Kidney (tissue), 14 donors: ENCODE data around the gene ADI1. TPM values are rescaled to one million over a fixed set of nuclear protein-coding genes. Genes with fewer than 3 reads are reported as not detected.

ENCODE experiments used
- DNase-seq, 5 donors: peaks; one replicate each; pipeline ENCODE4 v3.0.0-alpha.2; 2013 to 2020
- FAIRE-seq: peaks from 2 replicates; lab custom pipeline; 2012; peaks lifted over from hg19 to GRCh38; lab: Jason Lieb, UNC
- H3K27ac ChIP-seq, 2 donors: one replicate each; pipeline ENCODE4 v1.7.0; 2013; ENCODE audit warnings: low read depth in 2 of 2, low read length in 2 of 2, inconsistent platforms in 1 of 2
- H3K27me3 ChIP-seq: one replicate; pipeline ENCODE4 v1.7.1; 2013; ENCODE audit warnings: low read length, inconsistent platforms; ENCODE audit not compliant: control insufficient read depth, insufficient read depth
- H3K36me3 ChIP-seq, 3 donors: one replicate each; pipeline versions ENCODE4 v1.7.0 to v1.7.1; 2013; ENCODE audit warnings: low read length in 3 of 3, control low read depth in 1 of 3, inconsistent platforms in 1 of 3; ENCODE audit not compliant: insufficient read depth in 3 of 3, control insufficient read depth in 2 of 3
- H3K4me1 ChIP-seq, 3 donors: one replicate each; pipeline versions ENCODE4 v1.7.0 to v1.7.1; 2013; ENCODE audit warnings: low read length in 3 of 3, inconsistent platforms in 1 of 3, low read depth in 1 of 3; ENCODE audit not compliant: control insufficient read depth in 2 of 3, insufficient read depth in 2 of 3
- H3K4me3 ChIP-seq, 3 donors: one replicate each; pipeline versions ENCODE4 v1.7.0 to v1.8.1; 2013; ENCODE audit warnings: low read length in 3 of 3, control low read depth in 1 of 3, inconsistent platforms in 1 of 3
- H3K9ac ChIP-seq, 3 donors: one replicate each; pipeline versions ENCODE4 v1.7.0 to v1.7.1; 2013; ENCODE audit warnings: low read length in 3 of 3, control low read depth in 1 of 3, inconsistent platforms in 1 of 3
- H3K9me3 ChIP-seq, 3 donors: one replicate each; pipeline versions ENCODE4 v1.7.0 to v1.7.1; 2013; ENCODE audit warnings: low read length in 3 of 3, control low read depth in 1 of 3, inconsistent platforms in 1 of 3; ENCODE audit not compliant: control insufficient read depth in 2 of 3, insufficient read depth in 1 of 3
- intact Hi-C: fragments of 100-400 bp; cut with DNase I; formaldehyde crosslinking; loops from one replicate; pipeline ENCODE4 v1.11.1; 2022
- polyA plus RNA-seq: library from polyadenylated mRNA; stranded (reverse); fragments of 350-450 nt; fragmentation: Illumina TruSeq; extraction: RNeasy Lipid Tissue Mini Kit (QIAGEN cat#74804); gene quantifications from one replicate; pipeline ENCODE4 v1.2.3, GENCODE V29; 2014; ENCODE audit warnings: low read depth, low replicate concordance; ENCODE audit not compliant: insufficient read depth
- total RNA-seq: library from RNA; stranded (reverse); fragmentation: NEBNext Ultra II Directional; extraction: Animal tissue kit (Norgen Biotek cat#: 25700); gene quantifications from one replicate; pipeline ENCODE4 v1.2.1, GENCODE V29; 2021
- TF ChIP-seq, protein P1 (sequence below): IDR thresholded peaks from 3 replicates; pipeline ENCODE4 v1.5.1; 2012; ENCODE audit warnings: mild to moderate bottlenecking, moderate library complexity, borderline replicate concordance; ENCODE audit not compliant: insufficient read depth; ENCODE audit errors: extremely low read depth
- donor health status: control.
- donor health status: control.
- donor health status: control.
- donor health status: control.
- donor health status: control.
- donor health status: DM: yes; HTN: yes; CAD: no.
- donor health status: Normal renal cell carcinoma (clear cell type).

ADI1 gene
- total and polyA plus RNA-seq, 2 donors from 2014 or later = 74.0 to 236 TPM

DNA sequence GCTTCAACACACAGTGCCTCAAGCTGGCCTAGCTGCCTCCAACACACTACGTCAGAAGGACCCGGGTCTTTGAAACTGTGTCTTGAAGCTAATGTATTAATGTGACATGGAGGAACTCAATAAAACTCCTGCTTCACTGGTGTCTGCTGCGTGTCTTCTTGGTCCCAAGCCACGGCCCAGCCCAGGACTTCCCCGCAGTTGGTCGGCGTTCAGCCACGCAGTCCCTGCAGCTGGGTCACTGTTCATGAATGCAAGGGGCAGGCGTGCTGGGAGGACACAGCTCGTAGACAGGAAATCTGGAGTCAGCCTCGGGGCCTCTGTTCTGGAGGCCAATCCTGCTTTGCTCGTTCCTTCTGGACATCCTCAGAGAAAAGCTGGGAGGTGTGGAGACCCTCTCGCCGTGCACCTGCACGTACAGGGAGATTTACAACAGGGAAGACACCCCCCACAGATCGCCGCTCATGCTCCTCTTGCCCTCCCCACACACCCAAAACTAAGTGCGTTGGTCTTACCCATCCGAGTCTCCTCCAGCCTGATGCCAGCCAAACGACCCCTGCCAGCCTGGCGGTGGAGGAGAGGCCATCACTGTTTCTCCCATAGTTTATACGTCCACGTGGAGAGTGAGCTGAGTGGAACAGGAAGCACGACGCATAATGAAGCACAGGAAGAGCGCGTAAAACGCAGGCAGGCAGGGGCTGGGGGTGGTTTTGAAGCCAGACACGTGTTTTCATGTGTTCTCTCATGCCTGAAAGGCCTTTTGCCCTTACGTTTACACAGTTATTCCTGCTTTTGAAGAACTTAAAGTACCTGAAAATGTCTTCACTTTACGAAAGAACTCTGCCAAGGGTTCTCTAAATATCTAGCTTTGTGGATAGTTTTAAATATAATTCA, 39.7 kb downstream of the ADI1 start:
- H3K9me3 ChIP-seq = no peaks in the 10 kb centered on the region
- H3K4me1 ChIP-seq = no peaks in the 10 kb centered on the region
- DNase-seq (no peak), FAIRE-seq (no peak)
- H3K4me3 ChIP-seq = no peak overlapping the region
- intact Hi-C loops = no loop called here
- TF ChIP-seq, protein P1, sequence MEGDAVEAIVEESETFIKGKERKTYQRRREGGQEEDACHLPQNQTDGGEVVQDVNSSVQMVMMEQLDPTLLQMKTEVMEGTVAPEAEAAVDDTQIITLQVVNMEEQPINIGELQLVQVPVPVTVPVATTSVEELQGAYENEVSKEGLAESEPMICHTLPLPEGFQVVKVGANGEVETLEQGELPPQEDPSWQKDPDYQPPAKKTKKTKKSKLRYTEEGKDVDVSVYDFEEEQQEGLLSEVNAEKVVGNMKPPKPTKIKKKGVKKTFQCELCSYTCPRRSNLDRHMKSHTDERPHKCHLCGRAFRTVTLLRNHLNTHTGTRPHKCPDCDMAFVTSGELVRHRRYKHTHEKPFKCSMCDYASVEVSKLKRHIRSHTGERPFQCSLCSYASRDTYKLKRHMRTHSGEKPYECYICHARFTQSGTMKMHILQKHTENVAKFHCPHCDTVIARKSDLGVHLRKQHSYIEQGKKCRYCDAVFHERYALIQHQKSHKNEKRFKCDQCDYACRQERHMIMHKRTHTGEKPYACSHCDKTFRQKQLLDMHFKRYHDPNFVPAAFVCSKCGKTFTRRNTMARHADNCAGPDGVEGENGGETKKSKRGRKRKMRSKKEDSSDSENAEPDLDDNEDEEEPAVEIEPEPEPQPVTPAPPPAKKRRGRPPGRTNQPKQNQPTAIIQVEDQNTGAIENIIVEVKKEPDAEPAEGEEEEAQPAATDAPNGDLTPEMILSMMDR = no peak
- H3K36me3 ChIP-seq = peaks cover 0 to 19% (median 14%) of the 10 kb centered on the region in 3 donors
- no peaks in the 10 kb centered on the region for H3K27me3 ChIP-seq
- no peak overlapping the region for H3K27ac ChIP-seq
- H3K9ac ChIP-seq = no peak overlapping the region

DNA sequence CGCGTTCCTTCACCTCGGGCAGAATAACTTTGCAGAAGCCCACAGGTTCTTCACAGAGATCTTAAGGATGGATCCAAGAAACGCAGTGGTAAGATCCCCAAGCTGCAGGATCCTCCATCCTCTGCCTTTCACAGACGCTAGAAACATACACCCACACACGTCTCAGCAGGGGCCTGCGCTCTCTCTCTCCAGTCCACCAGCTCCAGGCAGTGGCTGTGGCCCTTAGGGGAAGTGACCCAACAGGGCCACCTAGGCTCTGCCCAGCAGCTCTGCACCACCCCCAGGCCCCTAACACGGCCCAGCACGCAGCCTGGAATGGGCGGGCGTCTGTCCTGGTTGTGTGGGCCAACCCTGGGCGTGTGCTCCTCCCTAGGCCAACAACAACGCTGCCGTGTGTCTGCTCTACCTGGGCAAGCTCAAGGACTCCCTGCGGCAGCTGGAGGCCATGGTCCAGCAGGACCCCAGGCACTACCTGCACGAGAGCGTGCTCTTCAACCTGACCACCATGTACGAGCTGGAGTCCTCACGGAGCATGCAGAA, 40.4 kb downstream of the ADI1 start:
- intact Hi-C loops = no loop called here
- Histone ChIP-seq H3K4me1 (no peaks in the 10 kb centered on the region), H3K27me3 (no peaks in the 10 kb centered on the region), H3K9ac (no peak overlapping the region), H3K27ac (no peak overlapping the region), H3K36me3 (peaks cover 0 to 25% (median 14%) of the 10 kb centered on the region in 3 donors), H3K4me3 (no peak overlapping the region), H3K9me3 (no peaks in the 10 kb centered on the region)
- TF ChIP-seq, protein P1 = no peak
- FAIRE-seq = no peak
- DNase-seq = no peak

DNA sequence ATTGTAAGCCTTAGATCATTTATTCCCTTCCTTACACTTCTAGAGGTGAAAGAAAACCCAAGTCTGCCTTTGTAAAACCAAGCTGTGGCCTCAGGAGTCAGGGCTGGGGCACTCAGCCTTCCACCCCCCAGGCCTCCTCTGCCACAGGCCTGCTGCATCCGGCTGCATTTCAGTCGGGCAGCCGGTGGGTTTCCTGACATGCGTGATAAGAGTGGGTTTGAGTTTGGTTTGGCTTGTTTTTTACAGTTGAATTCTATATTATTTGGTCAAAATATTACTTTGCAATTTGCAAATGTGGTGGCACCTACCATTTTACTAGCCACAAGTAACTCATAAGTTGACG, 42.4 kb downstream of the ADI1 start:
- Histone ChIP-seq H3K27me3 (no peaks in the 10 kb centered on the region), H3K27ac (no peak overlapping the region), H3K9me3 (no peaks in the 10 kb centered on the region), H3K4me1 (no peaks in the 10 kb centered on the region), H3K36me3 (peaks cover 0 to 25% (median 19%) of the 10 kb centered on the region in 3 donors), H3K4me3 (no peak overlapping the region), H3K9ac (no peak overlapping the region)
- FAIRE-seq = no peak
- TF ChIP-seq, protein P1 = no peak
- intact Hi-C loops = no loop called here
- peak in 1 of 5 donors; percentile 24 for DNase-seq
